KMS-11 (cell line): Measurements from ENCODE around the gene CCDC146.

Experiments used
- H2AFZ ChIP-seq: fragments of 200-600 bp; sonication (generic); 2 replicates; pipeline ENCODE4 v1.6.1; 2016; ENCODE audit warnings: antibody characterized with exemption, mixed run types, low read depth
- H3K27ac ChIP-seq: fragments of 200-600 bp; sonication (generic); 2 replicates; pipeline ENCODE4 v1.6.1; 2016; ENCODE audit warnings: mild to moderate bottlenecking, mixed run types
- H3K27me3 ChIP-seq: fragments of 200-600 bp; sonication (generic); 2 replicates; pipeline ENCODE4 v1.6.1; 2017; ENCODE audit warnings: mild to moderate bottlenecking, low read depth, mixed run types, moderate library complexity; ENCODE audit not compliant: insufficient read depth
- H3K36me3 ChIP-seq: fragments of 200-600 bp; sonication (generic); 2 replicates; pipeline ENCODE4 v1.6.1; 2017; ENCODE audit warnings: mild to moderate bottlenecking, mixed run types; ENCODE audit not compliant: insufficient read depth
- H3K4me1 ChIP-seq: fragments of 200-600 bp; sonication (generic); 2 replicates; pipeline ENCODE4 v1.6.1; 2016; ENCODE audit warnings: mild to moderate bottlenecking, low read depth, mixed run types; ENCODE audit not compliant: poor library complexity, severe bottlenecking
- H3K4me2 ChIP-seq: fragments of 200-600 bp; sonication (generic); 2 replicates; pipeline ENCODE4 v1.7.0; 2016; ENCODE audit warnings: mild to moderate bottlenecking, mixed run types
- H3K4me3 ChIP-seq: fragments of 200-600 bp; sonication (generic); IDR thresholded peaks from 2 replicates; pipeline ENCODE4 v1.6.1; 2017; ENCODE audit warnings: low read depth, low read length, mixed read lengths; ENCODE audit not compliant: insufficient read depth
- H3K79me2 ChIP-seq: fragments of 200-600 bp; sonication (generic); 2 replicates; pipeline ENCODE4 v1.6.1; 2016; ENCODE audit warnings: low read depth, mixed run types; ENCODE audit not compliant: insufficient read depth
- H3K9ac ChIP-seq: fragments of 200-600 bp; sonication (generic); 2 replicates; pipeline ENCODE4 v1.6.1; 2016; ENCODE audit warnings: mild to moderate bottlenecking, mixed run types
- H4K20me1 ChIP-seq: fragments of 200-600 bp; sonication (generic); 2 replicates; pipeline ENCODE4 v1.6.1; 2016; ENCODE audit warnings: mild to moderate bottlenecking, mixed run types; ENCODE audit not compliant: insufficient read depth
- CTCF ChIP-seq: fragments of 200-600 bp; sonication (generic); conservative IDR thresholded peaks from 2 replicates; pipeline ENCODE4 v1.6.1; 2017; ENCODE audit warnings: low read depth, mild to moderate bottlenecking, antibody characterized with exemption, low read length, moderate library complexity, mixed read lengths

The CCDC146 gene

GRCh38 chr7:77310982-77311381 lies 188.6 kb downstream of the CCDC146 start:
- Histone ChIP-seq H4K20me1 (no peaks in the 10 kb centered on the region), H3K4me2 (no peak overlapping the region), H3K27ac (no peak overlapping the region), H3K27me3 (no peaks in the 10 kb centered on the region), H3K9ac (no peak overlapping the region), H3K4me1 (no peaks in the 10 kb centered on the region), H3K79me2 (no peaks in the 10 kb centered on the region), H3K36me3 (no peaks in the 10 kb centered on the region), H3K4me3 (no peak overlapping the region), H2AFZ (no peak overlapping the region)
- TF ChIP-seq CTCF, result no peak

GRCh38 chr7:77313085-77313484 lies 190.7 kb downstream of the CCDC146 start:
- Histone ChIP-seq H3K27ac (no peak overlapping the region), H3K9ac (no peak overlapping the region), H4K20me1 (no peaks in the 10 kb centered on the region), H3K4me1 (no peaks in the 10 kb centered on the region), H3K4me3 (no peak overlapping the region), H3K27me3 (no peaks in the 10 kb centered on the region), H2AFZ (no peak overlapping the region), H3K4me2 (no peak overlapping the region), H3K79me2 (no peaks in the 10 kb centered on the region), H3K36me3 (no peaks in the 10 kb centered on the region)
- TF ChIP-seq CTCF, result no peak

GRCh38 chr7:77313876-77314480 lies 191.6 kb downstream of the CCDC146 start:
- no peak for TF ChIP-seq CTCF
- no peaks in the 10 kb centered on the region for H3K27me3 ChIP-seq
- no peaks in the 10 kb centered on the region for H3K36me3 ChIP-seq
- H4K20me1 ChIP-seq, result no peaks in the 10 kb centered on the region
- H3K27ac ChIP-seq, result no peak overlapping the region
- no peak overlapping the region for H2AFZ ChIP-seq
- no peaks in the 10 kb centered on the region for H3K79me2 ChIP-seq
- no peaks in the 10 kb centered on the region for H3K4me1 ChIP-seq
- no peak overlapping the region for H3K4me2 ChIP-seq
- H3K9ac ChIP-seq, result no peak overlapping the region
- H3K4me3 ChIP-seq, result no peak overlapping the region

GRCh38 chr7:77315182-77315591 lies 192.8 kb downstream of the CCDC146 start:
- Histone ChIP-seq H3K27ac (no peak overlapping the region), H3K4me1 (no peaks in the 10 kb centered on the region), H4K20me1 (no peaks in the 10 kb centered on the region), H3K4me2 (no peak overlapping the region), H3K27me3 (no peaks in the 10 kb centered on the region), H3K36me3 (no peaks in the 10 kb centered on the region), H3K79me2 (no peaks in the 10 kb centered on the region), H3K4me3 (no peak overlapping the region), H2AFZ (no peak overlapping the region), H3K9ac (no peak overlapping the region)
- TF ChIP-seq CTCF, result no peak
